HG02763 (cell line): ENCODE results near the gene EXD2.

ENCODE experiments used
- ATAC-seq: cut with Tn5 transposase; IDR thresholded peaks from one replicate; pipeline ENCODE4 v1.9.1; 2021; ENCODE audit warnings: mild to moderate bottlenecking, moderate library complexity; ENCODE audit not compliant: unreplicated experiment

Gene EXD2

DNA sequence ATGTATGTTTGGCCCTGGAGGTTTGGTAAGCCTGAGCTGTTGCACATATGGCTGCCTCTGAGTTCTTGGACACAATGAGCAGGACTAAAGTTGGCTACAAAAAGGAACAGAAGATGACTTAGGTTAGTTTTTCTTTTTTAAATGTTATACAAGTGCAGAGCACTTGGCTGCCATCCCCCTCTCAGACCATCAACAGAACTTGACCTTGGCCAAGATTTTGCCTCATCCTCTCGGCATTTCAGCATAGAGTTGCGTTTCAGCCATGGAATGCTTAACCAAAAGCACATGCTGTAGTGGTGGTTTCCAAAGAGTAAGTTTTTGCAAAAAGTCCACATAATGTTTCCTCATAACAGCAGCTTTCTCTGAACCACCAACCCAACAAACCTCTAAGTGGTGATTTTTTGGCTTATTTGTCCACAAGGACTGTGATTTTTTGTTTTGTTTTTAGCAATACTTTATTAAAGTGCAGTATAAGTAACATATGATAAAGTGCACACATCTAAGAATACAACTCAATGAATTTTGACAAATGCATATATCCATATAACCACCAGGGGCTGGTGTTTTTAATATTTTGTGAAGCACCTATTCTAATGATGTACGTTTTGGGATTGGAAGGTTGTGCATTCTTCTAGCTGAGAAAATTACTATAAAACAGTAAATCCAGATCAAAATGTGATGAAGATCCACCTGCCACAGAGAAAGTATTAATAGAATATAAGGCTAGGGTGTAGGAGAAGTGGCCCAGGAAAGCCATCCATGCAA, 56.6 kb downstream of the EXD2 start:
- ATAC-seq, result no peak

DNA sequence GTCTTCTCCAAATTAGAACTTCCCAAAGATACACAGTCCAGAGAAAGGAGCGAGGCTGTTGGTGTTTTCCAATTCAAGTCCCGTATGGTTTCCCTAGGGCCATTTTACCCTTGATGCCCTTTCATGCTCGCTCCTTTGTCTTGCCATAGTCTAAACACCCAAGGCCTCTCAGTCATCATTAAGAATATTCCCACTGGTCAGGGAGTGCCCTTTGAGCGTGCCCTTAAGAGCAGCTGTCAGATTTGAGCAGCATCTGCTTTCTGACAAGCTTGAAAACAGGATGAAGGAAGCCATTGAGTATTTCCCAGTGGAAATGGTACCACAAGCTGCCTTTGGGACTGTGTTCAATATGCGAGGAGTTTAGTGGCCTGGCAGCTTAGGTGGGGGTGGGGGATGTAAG, 58.3 kb downstream of the EXD2 start:
- no peak for ATAC-seq

DNA sequence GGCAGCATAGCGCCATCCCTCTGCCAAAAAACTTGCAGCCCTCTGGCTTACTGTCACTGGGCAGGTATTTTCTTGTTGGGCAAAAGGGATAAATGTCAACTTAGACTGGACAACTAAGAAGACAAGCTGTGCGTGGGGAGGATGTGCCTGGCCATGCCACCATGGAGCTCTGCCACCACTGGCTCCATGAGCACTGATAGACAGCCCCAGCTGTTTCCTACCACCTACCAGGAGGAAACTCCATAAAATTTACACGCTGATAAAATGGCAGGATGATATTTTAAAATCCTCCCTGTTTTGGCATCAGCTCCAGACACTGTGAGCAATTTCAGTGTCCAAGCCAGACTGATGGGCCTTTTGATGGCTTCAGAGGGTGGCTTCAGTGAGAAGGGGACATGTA, 61.6 kb downstream of the EXD2 start:
- no peak for ATAC-seq

DNA sequence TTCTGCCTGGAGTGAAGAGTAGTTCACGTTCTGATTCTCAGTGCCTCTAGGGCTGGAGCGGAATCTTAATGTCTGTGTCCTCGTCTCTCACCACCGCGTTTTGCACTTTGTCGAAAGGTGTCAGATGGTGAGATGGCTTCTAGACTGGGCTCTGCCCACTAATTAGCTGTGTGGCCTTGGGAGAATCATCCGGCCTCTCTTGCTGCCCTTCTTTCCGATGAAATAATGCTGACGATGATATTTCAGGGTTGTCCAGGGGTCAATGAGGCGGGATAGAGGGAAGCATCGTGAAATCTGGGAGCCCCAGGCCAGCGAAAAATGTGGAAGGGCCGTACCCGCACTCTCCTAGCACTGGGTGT, 67.8 kb downstream of the EXD2 start:
- ATAC-seq, result no peak

DNA sequence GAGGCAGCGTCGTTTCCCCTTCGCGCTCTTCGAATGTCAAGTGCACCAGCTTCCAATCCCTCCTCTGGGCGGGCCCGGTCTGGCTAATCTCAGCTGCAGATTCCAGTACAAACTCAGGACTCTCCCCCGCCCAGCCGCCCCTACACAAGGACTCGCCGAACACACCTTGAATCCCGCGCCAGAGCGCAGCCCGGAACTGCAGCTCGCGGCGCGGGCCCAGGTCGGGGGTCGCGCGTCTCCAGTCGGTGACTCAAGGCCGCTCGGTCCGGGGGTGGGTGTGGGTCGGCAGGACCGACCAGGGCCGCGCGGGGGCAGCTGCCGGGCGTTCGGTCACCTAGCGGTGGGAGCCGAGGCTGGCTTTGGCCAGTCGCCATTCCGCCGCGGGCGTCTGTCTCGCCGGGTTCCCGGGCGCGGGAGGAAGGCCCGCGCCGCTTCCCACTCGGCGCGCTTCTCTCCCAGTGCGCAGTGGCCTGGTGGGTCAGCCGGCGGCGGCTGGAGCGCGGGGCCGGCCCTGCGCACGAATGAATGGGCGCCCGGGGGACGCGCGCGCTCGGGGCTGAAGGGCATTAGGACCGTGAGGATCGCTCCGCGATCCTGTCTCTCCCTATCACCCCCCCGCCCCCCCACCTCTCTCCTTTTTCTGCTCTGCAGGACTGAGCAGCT, 68.4 kb downstream of the EXD2 start, which contains the start of gene GALNT16:
GALNT16 (plus strand) TSS at position 632 of the 663 bp plus-strand sequence. CDS start 133 bp downstream, outside the sequence.
- ATAC-seq, result no peak

DNA sequence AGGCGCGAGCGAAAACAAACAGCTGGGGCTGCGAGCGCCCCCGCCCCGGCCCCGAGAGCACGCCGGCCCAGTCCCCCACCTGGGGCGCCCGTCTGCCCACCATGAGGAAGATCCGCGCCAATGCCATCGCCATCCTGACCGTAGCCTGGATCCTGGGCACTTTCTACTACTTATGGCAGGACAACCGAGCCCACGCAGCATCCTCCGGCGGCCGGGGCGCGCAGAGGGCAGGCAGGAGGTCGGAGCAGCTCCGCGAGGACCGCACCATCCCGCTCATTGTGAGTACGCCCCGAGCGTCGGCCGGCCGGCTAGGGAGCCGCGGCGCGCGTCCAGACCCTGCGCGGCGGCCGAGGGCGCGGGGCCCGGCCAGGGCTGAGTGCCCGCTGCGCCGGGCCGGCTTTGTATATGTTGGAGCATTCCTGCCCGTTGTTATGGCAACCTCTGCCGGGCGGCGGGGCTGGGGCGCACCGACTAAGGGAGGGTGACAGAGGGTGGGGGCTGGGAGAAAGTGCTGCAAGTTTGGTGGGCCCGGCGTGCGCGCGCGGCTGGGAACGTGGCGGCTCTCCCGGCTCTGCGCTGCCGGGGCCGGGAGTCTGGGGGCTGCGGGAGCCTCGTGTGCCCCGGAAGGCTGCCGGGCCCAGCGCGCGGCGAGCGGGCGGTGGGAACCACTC, 69.0 kb downstream of the EXD2 start:
- no peak for ATAC-seq

DNA sequence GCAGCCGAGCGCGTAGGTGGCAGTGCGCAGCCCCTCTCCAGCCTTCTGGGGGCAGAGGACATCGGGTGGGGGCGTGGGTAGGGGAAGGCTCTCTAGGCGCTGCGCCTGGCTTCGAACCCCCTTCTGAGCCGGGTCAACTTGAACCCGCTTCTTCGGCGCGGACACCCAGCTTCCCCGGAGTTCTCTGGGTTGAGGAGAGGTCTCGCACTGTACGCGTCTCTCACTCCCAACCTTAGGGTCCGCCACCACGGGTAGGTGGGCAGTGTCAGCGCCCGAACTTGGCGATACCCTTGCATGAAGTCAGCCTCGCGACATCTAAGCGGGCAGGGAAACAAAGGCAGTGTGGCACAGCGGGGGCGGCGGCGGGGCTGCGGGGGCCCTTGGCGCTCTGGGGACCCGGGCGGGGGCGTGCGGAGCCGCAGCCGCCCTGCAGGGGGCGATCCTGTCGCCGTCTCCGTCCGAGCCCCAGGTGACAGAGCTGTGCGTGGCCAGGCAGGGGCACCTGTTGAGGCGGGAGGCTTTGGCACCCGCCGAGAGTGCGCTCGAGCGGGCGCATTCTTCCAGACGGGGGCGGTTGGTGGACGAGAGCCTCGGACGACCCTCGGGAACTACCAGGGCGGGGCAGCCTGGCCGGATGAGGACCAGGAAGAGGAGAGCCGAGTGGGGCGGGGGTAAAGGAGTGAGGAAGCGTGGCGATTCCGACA, 69.7 kb downstream of the EXD2 start:
- ATAC-seq, result no peak

DNA sequence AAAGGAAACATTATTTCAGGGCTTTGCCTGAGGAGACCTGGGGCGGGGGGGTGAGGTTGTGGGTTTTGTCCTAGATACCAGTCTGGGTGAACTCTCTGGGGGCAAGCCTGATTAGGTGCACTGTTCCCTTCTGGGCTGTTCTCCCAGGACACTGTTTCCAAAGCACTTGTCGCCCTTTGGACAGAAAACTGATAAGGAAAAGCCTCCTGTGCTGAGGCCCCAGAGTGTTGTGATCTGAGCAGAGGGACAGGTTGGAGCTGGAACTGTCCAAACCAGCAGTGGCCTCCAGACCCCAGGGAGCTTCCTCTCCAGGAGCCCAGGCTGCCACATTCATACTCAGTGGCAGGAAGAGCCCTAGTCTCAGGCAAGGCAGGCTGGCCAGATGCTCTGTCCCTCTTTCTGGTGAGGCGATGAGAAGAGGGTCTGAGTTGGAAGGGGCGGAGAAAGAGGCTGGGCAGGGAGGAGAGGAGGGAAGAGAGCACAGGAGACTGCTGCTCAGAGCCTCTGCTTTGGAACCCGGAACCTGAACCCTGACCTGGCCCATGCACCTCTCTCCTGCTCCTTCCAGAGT, 70.5 kb downstream of the EXD2 start:
- ATAC-seq, result no peak

DNA sequence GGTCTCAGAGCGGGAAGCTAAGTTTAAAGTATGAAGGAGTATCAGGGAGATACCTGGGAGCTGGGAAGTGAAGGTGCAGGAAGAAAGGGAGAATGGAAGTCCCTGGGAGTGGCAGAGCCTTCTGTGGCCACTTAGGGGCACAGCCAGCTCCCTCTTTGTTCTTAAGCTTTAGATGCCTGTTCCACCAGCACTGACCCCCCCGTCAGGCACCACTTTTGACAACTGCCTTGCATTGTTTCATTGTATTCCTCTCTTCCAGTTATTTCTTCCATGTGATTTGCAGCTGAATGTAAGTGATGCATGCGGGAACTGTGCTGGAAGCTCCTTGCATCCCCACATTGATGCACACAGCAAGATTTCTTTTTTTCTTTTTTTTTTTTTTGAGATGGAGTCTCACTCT, 71.2 kb downstream of the EXD2 start:
- no peak for ATAC-seq

DNA sequence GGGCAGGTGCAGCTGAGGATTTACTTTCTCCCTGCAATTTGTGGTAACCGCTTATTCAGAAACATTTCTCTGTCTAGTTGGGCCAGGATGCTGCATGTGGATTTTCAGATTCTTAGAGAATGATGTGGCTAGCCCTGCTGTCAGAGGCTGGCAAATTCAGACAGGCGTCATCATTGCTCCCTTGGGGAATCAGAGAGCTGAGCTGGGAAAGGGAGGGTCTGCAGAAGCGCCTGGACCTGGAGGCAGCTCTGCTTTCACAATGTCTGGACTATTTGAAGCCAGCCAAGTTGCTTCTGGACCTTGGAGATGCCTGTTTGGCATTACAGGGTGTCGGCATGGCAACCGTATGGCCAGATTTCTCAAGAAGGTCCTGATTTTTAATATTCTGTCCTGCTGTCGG, 72.1 kb downstream of the EXD2 start:
- ATAC-seq, result no peak

DNA sequence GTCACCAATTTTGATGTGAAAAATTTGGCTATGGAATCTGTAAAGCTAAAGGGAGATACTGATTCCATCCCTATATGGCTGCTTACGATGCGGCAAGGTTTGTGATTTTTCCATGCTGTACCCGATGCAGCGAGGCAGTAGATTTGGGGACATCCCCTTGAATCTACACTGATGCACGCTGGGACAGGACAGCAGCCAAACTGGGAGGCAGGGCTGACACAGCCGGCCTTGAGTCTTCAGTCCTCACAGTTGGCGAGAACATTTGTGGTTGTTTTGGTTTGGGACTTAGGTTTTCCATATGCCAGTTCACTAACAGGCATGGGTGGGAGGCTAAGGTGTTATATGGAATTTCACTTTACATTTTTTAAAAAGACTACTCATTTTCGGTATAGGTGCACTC, 72.5 kb downstream of the EXD2 start:
- ATAC-seq, result no peak

DNA sequence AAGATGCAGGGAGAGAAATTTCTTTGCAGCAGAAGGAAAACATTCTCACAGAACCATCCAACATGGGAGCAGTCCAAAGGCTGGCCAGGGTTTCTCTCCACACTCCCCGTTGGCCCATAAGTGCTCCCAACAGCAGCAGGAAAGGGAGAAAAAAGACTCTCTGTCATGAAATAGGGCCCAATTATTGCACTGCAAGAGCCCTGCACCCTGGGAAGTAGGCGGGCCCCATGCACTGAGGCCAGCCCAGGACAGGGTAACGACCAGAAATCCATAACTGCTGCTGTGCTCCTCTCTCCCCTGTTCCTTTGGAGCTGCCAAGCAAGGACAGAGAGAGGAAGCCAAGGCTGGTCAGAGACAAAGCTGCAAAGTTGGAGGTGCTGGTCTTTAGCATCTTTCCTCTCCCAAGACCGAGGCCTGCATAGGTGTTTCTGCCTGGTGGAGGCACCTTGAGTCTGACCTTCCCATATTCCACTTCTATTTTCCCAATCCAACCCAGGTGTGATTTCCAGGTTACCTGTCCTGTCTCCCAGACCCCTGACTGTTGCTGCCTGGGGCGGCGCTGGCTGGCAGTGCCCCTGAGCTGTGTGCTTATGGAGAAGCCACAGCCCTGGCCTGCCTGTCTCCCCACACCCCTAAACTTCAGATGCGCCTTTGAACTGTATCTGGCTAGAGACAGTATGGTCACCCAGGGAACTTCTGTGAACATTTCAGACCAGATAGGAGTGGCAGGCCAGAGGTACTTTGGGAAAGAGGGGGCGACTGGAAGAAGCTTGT, 75.5 kb downstream of the EXD2 start:
- ATAC-seq, result no peak

DNA sequence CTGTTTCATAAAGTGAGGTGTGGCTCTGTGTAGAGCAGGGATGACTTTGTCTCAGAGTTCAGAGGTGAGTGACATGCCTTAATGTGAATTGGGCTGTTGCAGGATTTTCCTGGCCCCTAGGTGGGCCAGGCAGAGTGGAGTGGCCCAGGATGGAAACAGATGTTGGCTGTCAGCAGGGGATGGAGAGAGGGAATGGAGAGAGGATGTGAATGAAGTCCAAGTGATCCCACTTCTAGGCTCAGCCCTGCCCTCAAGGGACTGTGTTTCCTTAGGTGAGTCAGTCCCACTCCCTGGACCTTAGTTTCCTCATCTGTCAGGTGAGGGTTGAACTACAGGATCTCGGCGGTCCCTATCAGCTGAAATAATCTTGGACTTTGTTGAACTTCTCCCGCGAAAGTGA, 76.2 kb downstream of the EXD2 start:
- no peak for ATAC-seq

DNA sequence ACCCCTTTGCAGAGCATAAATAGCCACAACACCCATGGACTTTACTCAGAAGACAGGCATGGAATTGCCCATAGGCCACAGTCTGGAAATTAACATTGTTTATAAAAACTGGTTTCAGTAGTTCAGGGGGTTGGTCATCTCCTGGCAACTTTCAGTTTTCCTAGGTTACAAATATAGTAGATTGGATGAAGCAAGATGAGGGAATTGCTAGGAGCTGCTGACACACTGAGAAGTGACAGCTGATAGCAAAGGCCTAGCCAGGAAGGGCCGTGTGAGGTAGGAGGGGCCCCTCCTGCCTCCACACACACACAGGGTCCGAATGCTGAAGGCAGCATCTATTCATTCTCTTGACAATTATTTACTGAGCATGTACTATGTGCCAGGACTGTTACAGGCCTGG, 76.9 kb downstream of the EXD2 start:
- ATAC-seq, result no peak

DNA sequence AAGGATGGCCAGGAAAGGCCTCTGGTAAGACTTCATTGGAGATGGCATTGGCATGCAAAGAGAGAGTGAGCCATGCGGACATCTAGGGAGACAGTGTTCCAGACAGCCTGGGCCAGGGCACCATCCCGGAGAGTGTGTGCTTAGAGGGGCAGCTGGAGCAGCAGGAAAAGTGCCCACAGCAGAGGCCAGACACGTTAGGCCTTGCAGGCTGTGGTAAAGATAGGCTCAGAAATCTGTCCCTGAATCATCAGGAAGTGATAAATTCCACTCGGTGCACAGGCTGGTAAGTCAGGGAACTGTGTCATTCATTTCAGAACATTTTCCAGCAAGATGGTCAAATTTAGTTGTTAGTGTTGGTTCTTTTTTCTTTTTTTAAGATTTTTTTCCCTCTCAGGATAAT, 77.5 kb downstream of the EXD2 start:
- ATAC-seq, result no peak

DNA sequence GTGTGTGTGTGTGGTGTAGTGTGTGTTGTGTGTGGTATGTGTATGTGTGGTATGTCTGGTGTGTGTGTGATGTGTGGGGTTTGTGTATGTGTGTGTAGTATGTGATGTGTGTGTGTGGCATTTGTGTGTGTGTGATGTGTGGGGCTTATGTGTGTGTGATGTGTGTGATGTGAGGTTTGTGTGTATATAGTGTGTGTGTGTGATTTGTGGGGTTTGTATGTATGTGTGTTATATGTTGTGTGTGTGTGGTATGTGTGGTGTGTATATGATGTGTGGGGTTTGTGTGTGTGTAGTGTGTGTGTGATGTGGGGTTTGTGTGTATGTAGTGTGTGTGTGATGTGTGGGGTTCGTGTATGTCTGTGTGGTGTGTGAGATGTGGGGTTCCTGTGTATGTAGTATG, 78.1 kb downstream of the EXD2 start:
- no peak for ATAC-seq

DNA sequence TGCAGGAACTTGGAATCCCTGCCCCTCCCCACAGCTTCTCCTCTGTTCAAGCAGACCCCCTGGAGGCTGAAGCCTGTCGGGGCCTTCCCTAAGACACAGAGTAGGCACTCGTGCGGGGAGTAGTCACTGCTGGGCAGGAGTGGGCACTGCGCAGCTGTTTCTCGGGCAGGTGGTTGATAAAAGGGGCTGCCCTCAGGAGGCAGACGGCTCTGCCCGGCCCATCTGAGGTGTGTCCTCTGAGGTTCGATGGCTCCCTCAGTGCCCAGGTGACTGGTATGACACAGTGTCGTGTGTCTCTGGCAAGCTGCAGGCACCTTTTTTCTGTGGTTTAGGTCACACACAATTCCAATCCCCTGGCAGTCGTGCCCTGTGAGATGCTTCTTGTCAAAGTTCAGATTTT, 78.8 kb downstream of the EXD2 start:
- ATAC-seq, result no peak

DNA sequence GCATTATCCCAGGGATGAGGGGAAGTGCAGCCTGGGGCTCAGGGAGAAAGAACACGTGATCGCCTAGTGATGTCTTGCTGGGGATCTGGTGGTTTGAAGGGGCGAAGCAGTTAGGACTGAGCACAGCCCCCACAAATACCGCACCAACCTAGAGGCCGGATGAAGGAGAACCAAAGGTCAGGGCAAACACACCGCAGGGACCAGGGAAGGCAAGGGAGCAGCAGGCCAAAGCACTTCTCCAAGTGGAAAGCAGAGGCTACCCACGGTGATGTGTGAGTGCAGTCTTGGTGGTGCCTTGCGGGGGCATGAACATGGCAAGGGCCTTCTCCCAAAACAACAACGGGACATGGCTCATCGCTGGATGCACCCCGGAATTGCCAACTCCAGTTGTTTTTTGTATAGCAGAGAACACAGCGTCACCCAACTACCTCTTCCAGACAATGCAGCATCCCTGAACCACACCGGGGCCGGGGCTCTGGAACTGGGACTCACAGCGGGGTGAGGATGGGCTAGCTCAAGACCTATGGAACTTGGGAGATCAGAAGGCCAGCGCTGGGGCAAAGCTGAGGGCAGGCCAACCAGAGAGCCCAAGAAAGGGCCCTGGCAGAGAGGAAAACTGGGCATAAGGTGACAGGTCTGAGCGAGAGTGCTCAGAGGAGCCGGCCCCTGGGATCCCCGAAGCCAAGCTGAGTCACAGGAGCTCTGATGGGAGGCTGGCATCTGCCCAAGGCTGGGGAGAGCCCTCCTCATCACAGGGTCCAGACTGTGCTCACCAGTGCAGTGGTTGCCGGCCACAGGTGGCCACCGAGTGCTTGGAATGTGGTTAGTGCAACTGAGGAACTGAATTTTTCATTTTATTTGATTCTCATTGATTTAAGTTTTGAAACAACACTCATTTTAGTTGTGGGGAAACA, 79.8 kb downstream of the EXD2 start:
- no peak for ATAC-seq

DNA sequence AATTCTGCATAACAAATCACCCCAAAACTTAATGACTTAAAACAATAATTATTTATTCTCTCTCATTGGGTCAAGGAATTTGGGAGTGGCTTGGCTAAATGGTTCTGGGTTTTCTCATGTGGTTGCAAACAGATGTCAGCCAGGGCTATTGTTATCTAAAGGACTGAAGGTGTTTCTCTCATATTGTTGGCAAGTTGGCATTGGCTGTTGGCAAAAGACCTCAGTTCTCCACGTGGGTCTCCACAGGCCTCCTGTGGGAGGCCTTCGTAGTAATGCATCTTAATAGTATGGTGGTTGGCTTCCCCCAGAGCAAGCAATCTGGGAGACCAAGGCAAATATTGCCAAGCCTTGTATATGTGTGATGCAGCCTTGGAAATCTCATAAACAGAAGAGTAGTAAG, 83.0 kb downstream of the EXD2 start:
- no peak for ATAC-seq
